Ascending aorta (tissue), 2 donors: ENCODE results near the gene MTHFD2L. TPM values are rescaled to one million over a fixed set of nuclear protein-coding genes. Genes with fewer than 3 reads are reported as not detected.
"Not testable (repeated sequence)": the region's sequence is repeated elsewhere in the genome, so short reads cannot be mapped to it uniquely, and the experiment has no call there.

Source experiments
- DNase-seq, 2 donors: peaks; one replicate each; pipeline ENCODE4 v3.0.0-alpha.2; 2019; ENCODE audit warnings: low spot score in 2 of 2
- H3K27ac ChIP-seq, 2 donors: fragments of 200-600 bp; sonication (generic); one replicate each; pipeline ENCODE4 v1.5.1; 2016 to 2017; ENCODE audit warnings: mild to moderate bottlenecking in 1 of 2
- H3K27me3 ChIP-seq: fragments of 200-600 bp; sonication (generic); one replicate; pipeline ENCODE4 v1.5.1; 2017
- H3K36me3 ChIP-seq, 2 donors: fragments of 200-600 bp; sonication (generic); one replicate each; pipeline ENCODE4 v1.5.1; 2016
- H3K4me1 ChIP-seq, 2 donors: fragments of 200-600 bp; sonication (generic); one replicate each; pipeline ENCODE4 v1.5.1; 2016 to 2017; ENCODE audit warnings: mild to moderate bottlenecking in 1 of 2
- H3K4me3 ChIP-seq, 2 donors: fragments of 200-600 bp; sonication (generic); one replicate each; pipeline ENCODE4 v1.5.1; 2016 to 2017; ENCODE audit warnings: mild to moderate bottlenecking in 1 of 2
- H3K9me3 ChIP-seq, 2 donors: fragments of 200-600 bp; sonication (generic); one replicate each; pipeline ENCODE4 v1.5.1; 2016
- intact Hi-C: fragments of 100-400 bp; cut with DNase I; formaldehyde crosslinking; loops from one replicate; pipeline ENCODE4 v1.15.1; 2023
- total RNA-seq: library from RNA; depleted of rRNA; stranded (reverse); fragments of >200 nt; gene quantifications from one replicate; pipeline ENCODE4 v1.1.0, GENCODE V29; 2016
- TF ChIP-seq, protein P1 (sequence below), 3 experiments: fragments of 200-600 bp in 2 of 3; fragments of 450-650 bp in 1 of 3; sonication (generic) in 2 of 3; IDR thresholded peaks; one replicate each; pipeline ENCODE4 v1.5.1; 2016 to 2019; ENCODE audit warnings: antibody characterized with exemption in 3 of 3, mild to moderate bottlenecking in 1 of 3, moderate library complexity in 1 of 3

The MTHFD2L gene
- total RNA-seq, 1 donor from 2014 or later = not detected

DNA sequence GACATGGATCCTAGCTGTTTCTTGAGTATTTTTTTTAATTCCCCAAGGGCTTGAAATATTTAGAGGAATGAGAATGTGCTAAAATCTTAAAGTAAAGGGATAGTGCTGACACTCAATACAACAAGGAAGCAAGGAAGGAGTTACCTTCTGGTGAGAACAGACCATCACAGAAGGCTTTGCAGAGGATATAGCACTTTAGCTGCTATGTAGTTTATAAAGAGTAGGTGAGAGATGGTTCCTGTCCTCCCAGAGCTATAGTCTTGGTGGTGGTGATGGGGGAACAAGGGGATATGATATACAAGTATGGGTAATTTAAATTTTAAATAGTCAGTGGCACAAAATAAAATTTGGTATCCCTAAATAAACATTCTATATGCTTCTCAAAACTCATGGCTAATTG is 47.6 kb downstream of the MTHFD2L start:
- Histone ChIP-seq H3K27ac (no peak overlapping the region), H3K4me1 (peaks cover 0 to 20% of the 10 kb centered on the region in 2 donors), H3K4me3 (no peak overlapping the region), H3K27me3 (no peaks in the 10 kb centered on the region), H3K36me3 (no peaks in the 10 kb centered on the region), H3K9me3 (no peaks in the 10 kb centered on the region)
- TF ChIP-seq, protein P1, sequence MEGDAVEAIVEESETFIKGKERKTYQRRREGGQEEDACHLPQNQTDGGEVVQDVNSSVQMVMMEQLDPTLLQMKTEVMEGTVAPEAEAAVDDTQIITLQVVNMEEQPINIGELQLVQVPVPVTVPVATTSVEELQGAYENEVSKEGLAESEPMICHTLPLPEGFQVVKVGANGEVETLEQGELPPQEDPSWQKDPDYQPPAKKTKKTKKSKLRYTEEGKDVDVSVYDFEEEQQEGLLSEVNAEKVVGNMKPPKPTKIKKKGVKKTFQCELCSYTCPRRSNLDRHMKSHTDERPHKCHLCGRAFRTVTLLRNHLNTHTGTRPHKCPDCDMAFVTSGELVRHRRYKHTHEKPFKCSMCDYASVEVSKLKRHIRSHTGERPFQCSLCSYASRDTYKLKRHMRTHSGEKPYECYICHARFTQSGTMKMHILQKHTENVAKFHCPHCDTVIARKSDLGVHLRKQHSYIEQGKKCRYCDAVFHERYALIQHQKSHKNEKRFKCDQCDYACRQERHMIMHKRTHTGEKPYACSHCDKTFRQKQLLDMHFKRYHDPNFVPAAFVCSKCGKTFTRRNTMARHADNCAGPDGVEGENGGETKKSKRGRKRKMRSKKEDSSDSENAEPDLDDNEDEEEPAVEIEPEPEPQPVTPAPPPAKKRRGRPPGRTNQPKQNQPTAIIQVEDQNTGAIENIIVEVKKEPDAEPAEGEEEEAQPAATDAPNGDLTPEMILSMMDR (IDR thresholded peaks at IDR 0.05) = no peak
- no peak for DNase-seq
- intact Hi-C loops = no loop called here

- peak overlapping the region in 1 of 2 donors; percentile 31 for H3K4me3 ChIP-seq
- no peaks in the 10 kb centered on the region for H3K9me3 ChIP-seq
- H3K36me3 ChIP-seq = no peaks in the 10 kb centered on the region
- DNase-seq = no peak
- no peaks in the 10 kb centered on the region for H3K27me3 ChIP-seq
- intact Hi-C loops = no loop called here
- peak overlapping the region; percentile 56 to 69 for H3K27ac ChIP-seq
- peaks cover 0 to 20% of the 10 kb centered on the region in 2 donors for H3K4me1 ChIP-seq
- TF ChIP-seq, protein P1 (IDR thresholded peaks at IDR 0.05) = no peak
Observed at GRCh38 chr4:74206088-74206825, 48.3 kb downstream of the MTHFD2L start.

DNA sequence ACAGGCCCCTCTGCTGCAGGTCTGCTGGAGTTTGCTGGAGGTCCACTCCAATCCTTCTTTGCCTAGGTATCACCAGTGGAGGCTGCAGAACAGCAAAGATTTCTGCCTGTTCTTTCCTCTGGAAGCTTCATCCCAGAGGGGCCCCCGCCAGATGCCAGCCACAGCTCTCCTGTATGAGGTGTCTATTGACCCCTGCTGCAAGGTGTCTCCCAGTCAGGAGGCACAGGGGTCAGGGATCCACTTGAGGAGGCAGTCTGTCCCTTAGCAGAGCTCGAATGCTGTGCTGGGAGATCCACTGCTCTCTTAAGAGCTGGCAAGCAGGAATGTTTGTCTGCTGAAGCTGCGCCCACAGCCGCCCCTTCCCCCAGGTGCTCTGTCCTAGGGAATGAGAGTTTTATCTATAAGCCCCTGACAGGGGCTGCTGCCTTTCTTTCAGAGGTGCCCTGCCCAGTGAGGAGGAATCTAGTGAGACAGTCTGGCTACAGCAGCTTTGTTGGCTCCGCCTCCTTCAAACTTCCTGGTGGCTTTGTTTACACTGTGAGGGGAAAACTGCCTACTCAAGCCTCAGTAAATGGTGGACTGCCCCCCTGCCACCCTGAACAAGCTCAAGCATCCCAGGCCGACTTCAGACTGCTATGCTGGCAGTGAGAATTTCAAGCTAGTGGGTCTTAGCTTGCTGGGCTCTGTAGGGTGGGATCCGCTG is 56.7 kb downstream of the MTHFD2L start:
- H3K9me3 ChIP-seq, H3K36me3 ChIP-seq, H3K4me3 ChIP-seq, intact Hi-C loops, H3K27me3 ChIP-seq, DNase-seq, H3K27ac ChIP-seq, H3K4me1 ChIP-seq: not testable (repeated sequence)

DNA sequence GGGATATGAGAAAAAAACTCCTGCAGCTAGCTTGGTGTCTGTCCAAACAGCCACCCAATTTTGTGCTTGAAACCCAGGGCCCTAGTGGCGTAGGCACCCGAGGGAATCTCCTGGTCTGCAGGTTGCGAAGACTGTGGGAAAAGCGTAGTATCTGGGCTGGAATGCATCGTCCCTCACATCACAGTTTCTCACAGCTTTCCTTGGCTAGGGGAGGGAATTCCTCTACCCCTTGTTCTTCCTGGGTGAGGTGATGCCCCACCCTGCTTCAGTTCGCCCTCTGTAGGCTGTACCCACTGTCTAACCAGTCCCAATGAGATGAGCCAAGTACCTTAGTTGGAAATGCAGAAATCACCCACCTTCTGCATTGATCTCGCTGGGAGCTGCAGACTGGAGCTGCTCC is 57.3 kb downstream of the MTHFD2L start:
- H3K36me3 ChIP-seq, intact Hi-C loops, H3K4me3 ChIP-seq, H3K9me3 ChIP-seq, H3K4me1 ChIP-seq, DNase-seq, H3K27me3 ChIP-seq, H3K27ac ChIP-seq: not testable (repeated sequence)

DNA sequence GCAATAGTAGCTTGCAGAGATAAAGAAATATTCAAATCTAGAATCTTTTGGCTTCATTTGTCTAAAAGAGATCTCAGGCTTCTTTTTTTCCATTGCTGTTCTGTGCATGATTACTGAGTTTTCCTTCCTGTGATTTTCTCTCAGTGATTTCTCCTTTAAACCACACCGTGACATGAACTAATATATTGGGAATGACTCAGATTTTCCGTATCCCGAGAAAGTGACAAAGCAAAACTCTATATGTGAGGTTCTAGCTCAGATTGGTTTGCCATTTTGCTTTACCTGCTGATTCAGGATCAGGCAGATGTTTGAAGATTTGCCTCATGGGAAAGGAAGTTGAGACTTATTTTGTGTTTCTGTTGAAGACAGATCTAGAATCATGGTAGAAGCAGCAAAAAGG is 59.4 kb downstream of the MTHFD2L start:
- TF ChIP-seq, protein P1 (IDR thresholded peaks at IDR 0.05) = no peak
- H3K27me3 ChIP-seq = no peaks in the 10 kb centered on the region
- H3K36me3 ChIP-seq = no peaks in the 10 kb centered on the region
- intact Hi-C loops = no loop called here
- H3K4me3 ChIP-seq = no peak overlapping the region
- H3K27ac ChIP-seq = no peak overlapping the region
- no peaks in the 10 kb centered on the region for H3K9me3 ChIP-seq
- no peak for DNase-seq
- H3K4me1 ChIP-seq = no peaks in the 10 kb centered on the region

GRCh38 chr4:74218201-74218600 is 60.3 kb downstream of the MTHFD2L start:
- TF ChIP-seq, protein P1 (IDR thresholded peaks at IDR 0.05) = no peak
- H3K36me3 ChIP-seq = no peaks in the 10 kb centered on the region
- no peak for DNase-seq
- no peaks in the 10 kb centered on the region for H3K27me3 ChIP-seq
- no peak overlapping the region for H3K27ac ChIP-seq
- intact Hi-C loops = no loop called here
- H3K4me3 ChIP-seq = no peak overlapping the region
- H3K9me3 ChIP-seq = no peaks in the 10 kb centered on the region
- H3K4me1 ChIP-seq = no peaks in the 10 kb centered on the region
